ENCODE data around the gene SOX12. TPM values are rescaled to one million over a fixed set of nuclear protein-coding genes. Genes with fewer than 3 reads are reported as not detected.

Gene SOX12
- total RNA-seq, 1 experiment from 2014 or later = 40.4 TPM

GRCh38 chr20:362271-363254, 37.2 kb downstream of the SOX12 start:
- Histone ChIP-seq H3K9me2 (ENCODE audit: insufficient read depth) (no peaks in the 10 kb centered on the region), H3K9me3 (ENCODE audit: control insufficient read depth in 1 of 2, insufficient read depth in 1 of 2, low read depth in 1 of 2, low read length in 2 of 2) (no peaks in the 10 kb centered on the region), H3K79me2 (ENCODE audit: insufficient read depth, low read length) (no peaks in the 10 kb centered on the region), H3K4me3 (replicated peaks in 1 of 2; ENCODE audit: low read depth in 1 of 2, low read length in 2 of 2) (no peak overlapping the region), H3K9ac (ENCODE audit: low read length) (peak overlapping the region; percentile 34), H3K27me3 (ENCODE audit: insufficient read depth, low read length) (no peaks in the 10 kb centered on the region), H3K4me1 (ENCODE audit: control insufficient read depth in 1 of 2, insufficient read depth in 2 of 2, low read length in 2 of 2) (peaks cover 53 to 59% of the 10 kb centered on the region in 2 experiments), H4K20me1 (ENCODE audit: insufficient read depth) (no peaks in the 10 kb centered on the region), H2AFZ (ENCODE audit: low read depth, low read length, poor library complexity, severe bottlenecking) (peak overlapping the region; percentile 55), H3K36me3 (ENCODE audit: control insufficient read depth in 1 of 2, insufficient read depth in 2 of 2, low read length in 2 of 2) (no peaks in the 10 kb centered on the region), H3K4me2 (ENCODE audit: low read length) (peak overlapping the region; percentile 56), H3K27ac (ENCODE audit: low read depth, low read length) (peak overlapping the region; percentile 58)
- DNase-seq (ENCODE audit: low read depth, low spot score) (peak; percentile 95), ATAC-seq (peak; percentile 87)
- peak; percentile 52 for TF ChIP-seq TCF7L2 (IDR thresholded peaks at IDR 0.05; ENCODE audit: borderline replicate concordance, extremely low read depth, insufficient read depth, insufficient read length)
- TF ChIP-seq SIN3A (IDR thresholded peaks at IDR 0.05; ENCODE audit: low read depth) = no peak
- TF ChIP-seq POLR2AphosphoS5 (IDR thresholded peaks at IDR 0.05; ENCODE audit: low read depth, low read length) = peak; percentile 83
- TF ChIP-seq SRF (IDR thresholded peaks at IDR 0.05; ENCODE audit: low read depth) = no peak
- TF ChIP-seq, protein P1, sequence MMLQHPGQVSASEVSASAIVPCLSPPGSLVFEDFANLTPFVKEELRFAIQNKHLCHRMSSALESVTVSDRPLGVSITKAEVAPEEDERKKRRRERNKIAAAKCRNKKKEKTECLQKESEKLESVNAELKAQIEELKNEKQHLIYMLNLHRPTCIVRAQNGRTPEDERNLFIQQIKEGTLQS (IDR thresholded peaks at IDR 0.05) = no peak
- TF ChIP-seq YY1 (IDR thresholded peaks at IDR 0.05; ENCODE audit: extremely low read depth, insufficient replicate concordance, low read depth, low read length) = no peak
- TF ChIP-seq ELF1 (IDR thresholded peaks at IDR 0.05; ENCODE audit: borderline replicate concordance, low read depth) = no peak
- no peak for TF ChIP-seq RAD21 (IDR thresholded peaks at IDR 0.05; ENCODE audit: low read depth)
- peak in 2 of 3 experiments; percentile 66; a peak in 4 of 6 replicates for TF ChIP-seq CTCF (IDR thresholded peaks at IDR 0.05 in 2 of 3, conservative IDR thresholded peaks at IDR 0.05 in 1 of 3; ENCODE audit: borderline replicate concordance in 1 of 3, insufficient read depth in 1 of 3, low read depth in 2 of 3, low read length in 2 of 3)
- intact Hi-C loops (cut with micrococcal nuclease) = loop anchor here (1.0 to 5.0 kb wide), 3 partner anchors 18 to 68 kb away; partner anchors contain the start of gene TRIB3
- BruUV-seq (replicated peaks) = TSS peak; percentile 93
- RAD21 ChIA-PET (ENCODE audit: low non-redundant PET in 1 of 2, low total read pairs in 2 of 2, uncharacterized antibody in 2 of 2, unreplicated experiment in 2 of 2) = interaction anchor here (0.6 to 1.8 kb wide), 6 partner anchors 10 to 376 kb away, joined by 4 to 7 read pairs (median 6); partner anchors contain the start of gene TRIB3 (in 2 of the 2)
- POLR2A ChIA-PET = interaction anchor here (0.6 to 29.0 kb wide), 13 partner anchors 8 to 406 kb away, joined by 3 to 779 read pairs (median 3); partner anchors contain the start of genes RBCK1, SLC52A3 and TRIB3
- CTCF ChIA-PET = interaction anchor here (0.6 to 2.4 kb wide), 16 partner anchors 9 to 377 kb away, joined by 3 to 24 read pairs (median 5); partner anchors contain the start of gene TRIB3

Data from HCT116 (cell line).